T-cell (primary cell): ENCODE data around the gene IL1RAP. TPM values are rescaled to one million over a fixed set of nuclear protein-coding genes. Genes with fewer than 3 reads are reported as not detected.

Experiments
- ATAC-seq, 4 experiments: fragments of 200-7000 bp in 3 of 4; fragments of 150-1000 bp in 1 of 4; cut with Tn5 transposase; replicated peaks in 1 of 4; 1 replicate in 3 of 4; 2 replicates in 1 of 4; pipeline ENCODE4 v1.10.0; 2021; ENCODE audit warnings: moderate library complexity in 3 of 4, mild to moderate bottlenecking in 2 of 4, moderate number of reproducible peaks in 1 of 4
- CTCF ChIA-PET, 2 donors: fragments of 300-600 bp; sonication (Branson Sonifier 250); formaldehyde crosslinking; loops; one replicate each; lab custom pipeline; 2022; ENCODE audit warnings: antibody characterized with exemption in 2 of 2; lab: Charles Lee
- POLR2A ChIA-PET, 2 donors: fragments of 300-600 bp; sonication (Branson Sonifier 250); formaldehyde crosslinking; loops; one replicate each; lab custom pipeline; 2022; ENCODE audit warnings: antibody characterized with exemption in 2 of 2; lab: Charles Lee
- DNase-seq, 35 experiments: peaks; one replicate each; pipeline versions ENCODE4 v3.0.0 to v3.0.0-alpha.2; 2013 to 2023
- H3K27ac ChIP-seq: one replicate; pipeline ENCODE4 v1.5.1; 2013; ENCODE audit warnings: low read length
- H3K27me3 ChIP-seq, 2 experiments: replicated peaks in 1 of 2; 1 replicate in 1 of 2; 2 replicates in 1 of 2; pipeline versions ENCODE4 v1.6.1 to v1.7.0; 2013; ENCODE audit warnings: low read length in 1 of 2, mixed read lengths in 1 of 2; ENCODE audit not compliant: control insufficient read depth in 2 of 2, insufficient read depth in 2 of 2; ENCODE audit errors: extremely low read depth in 1 of 2
- H3K36me3 ChIP-seq, 2 donors: 1 replicate in 1 of 2; 2 replicates in 1 of 2; pipeline versions ENCODE4 v1.6.1 to v1.7.0; 2013; ENCODE audit warnings: low read length in 1 of 2; ENCODE audit not compliant: control insufficient read depth in 2 of 2, insufficient read depth in 1 of 2; ENCODE audit errors: extremely low read depth in 1 of 2
- H3K4me1 ChIP-seq, 2 experiments: 1 replicate in 1 of 2; 2 replicates in 1 of 2; pipeline versions ENCODE4 v1.6.1 to v1.7.0; 2013; ENCODE audit warnings: low read length in 2 of 2, mixed read lengths in 1 of 2; ENCODE audit not compliant: insufficient read depth in 2 of 2, control insufficient read depth in 1 of 2; ENCODE audit errors: extremely low read depth in 1 of 2
- H3K4me3 ChIP-seq, 2 donors: 1 replicate in 1 of 2; 2 replicates in 1 of 2; pipeline versions ENCODE4 v1.5.1 to v1.7.0; 2013; ENCODE audit warnings: mild to moderate bottlenecking in 2 of 2, low read length in 1 of 2, moderate library complexity in 1 of 2; ENCODE audit not compliant: control insufficient read depth in 1 of 2; ENCODE audit errors: extremely low read depth in 1 of 2
- H3K9me3 ChIP-seq: 2 replicates; pipeline ENCODE4 v1.7.0; 2013
- H3K27ac Mint-ChIP-seq, 2 donors: one replicate each; pipeline ENCODE4 v1.8.0; 2020 to 2021; ENCODE audit warnings: mild to moderate bottlenecking in 2 of 2, mixed read lengths in 2 of 2
- H3K27me3 Mint-ChIP-seq, 2 donors: one replicate each; pipeline ENCODE4 v1.8.0; 2021 to 2022; ENCODE audit warnings: mixed read lengths in 2 of 2
- H3K36me3 Mint-ChIP-seq: one replicate; pipeline ENCODE4 v1.8.0; 2021; ENCODE audit warnings: mixed read lengths
- H3K4me1 Mint-ChIP-seq, 3 donors: one replicate each; pipeline ENCODE4 v1.8.0; 2020 to 2022; ENCODE audit warnings: mixed read lengths in 3 of 3, mild to moderate bottlenecking in 1 of 3
- H3K4me3 Mint-ChIP-seq, 3 donors: one replicate each; pipeline ENCODE4 v1.8.0; 2020 to 2022; ENCODE audit warnings: mild to moderate bottlenecking in 3 of 3, mixed read lengths in 3 of 3, moderate library complexity in 3 of 3
- H3K9me3 Mint-ChIP-seq, 3 donors: one replicate each; pipeline ENCODE4 v1.8.0; 2020 to 2022; ENCODE audit warnings: mixed read lengths in 3 of 3
- WGBS: methylation state at CpG from one replicate; pipeline ENCODE4 v1.1.5; 2013; ENCODE audit warnings: missing lambda C conversion rate; ENCODE audit not compliant: insufficient coverage; 5-methylcytosine and 5-hydroxymethylcytosine counted together
- total RNA-seq, 35 experiments: library from RNA in 6 of 35; stranded (reverse) in 6 of 35; fragments of 120-200 nt in 1 of 35; gene quantifications; one replicate each; pipeline versions ENCODE4 v1.2.1 to v1.2.4 and lab custom pipeline; 2013 to 2026

IL1RAP gene
- total RNA-seq, 5 donors from 2014 or later (not counting 1 experiment from before 2014, with no cell fraction given), result 8.6 to 14.5 (median 9.9) TPM

DNA sequence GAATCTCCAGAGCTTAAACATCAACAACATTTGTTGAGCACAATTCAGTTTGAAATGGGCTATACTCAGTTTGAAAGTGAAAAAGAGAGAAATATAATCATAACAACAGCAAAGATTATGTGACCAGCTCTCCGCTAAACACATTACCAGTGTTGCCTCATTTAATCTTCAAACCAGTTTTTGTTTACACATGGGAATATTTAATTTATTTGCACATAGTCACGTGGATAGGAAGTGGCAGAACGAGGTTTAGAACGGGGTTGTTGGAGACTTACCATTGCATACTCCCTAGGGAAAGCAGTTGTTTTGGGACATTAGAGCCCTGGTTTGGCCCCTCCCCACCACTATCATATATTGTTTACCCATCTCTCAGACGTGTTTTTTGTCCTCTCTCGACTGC is 77.2 kb downstream of the IL1RAP start:
- H3K9me3 Mint-ChIP-seq, result peaks cover 0 to 5% (median 0%) of the 10 kb centered on the region in 3 donors
- Histone ChIP-seq H3K36me3 (no peaks in the 10 kb centered on the region), H3K27ac (no peak overlapping the region), H3K27me3 (no peaks in the 10 kb centered on the region), H3K4me3 (no peak overlapping the region), H3K4me1 (no peaks in the 10 kb centered on the region), H3K9me3 (no peaks in the 10 kb centered on the region)
- no peak overlapping the region for H3K4me3 Mint-ChIP-seq
- peaks cover 16 to 24% (median 17%) of the 10 kb centered on the region in 3 donors for H3K4me1 Mint-ChIP-seq
- ATAC-seq (no peak), DNase-seq (no peak)
- WGBS, result no CpG with 5 or more reads among the region's 6 CpGs
- ChIA-PET POLR2A (no interaction called here), CTCF (no interaction called here)
- peaks cover 20% of the 10 kb centered on the region for H3K36me3 Mint-ChIP-seq
- no peaks in the 10 kb centered on the region for H3K27me3 Mint-ChIP-seq
- H3K27ac Mint-ChIP-seq, result no peak overlapping the region

DNA sequence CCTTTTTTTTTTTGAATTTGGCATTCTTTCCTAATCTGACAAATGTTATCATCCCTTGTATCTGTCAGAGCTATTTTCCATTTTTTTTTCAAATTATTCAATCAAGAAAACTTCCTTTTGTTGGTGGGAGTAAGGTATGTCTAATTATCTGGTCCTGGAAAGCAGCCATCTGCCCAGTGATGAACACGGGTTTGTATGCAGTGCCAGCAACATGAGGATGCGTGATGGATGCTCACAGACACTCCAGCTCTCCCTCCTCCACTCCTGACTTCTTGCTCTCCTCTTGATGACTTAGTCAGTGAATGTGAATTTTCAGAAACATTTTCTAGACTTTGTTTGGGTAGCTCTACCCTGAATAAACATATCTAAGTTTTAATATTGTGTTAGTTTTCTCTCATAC is 79.2 kb downstream of the IL1RAP start:
- no peaks in the 10 kb centered on the region for H3K9me3 ChIP-seq
- no peak for ATAC-seq
- H3K4me1 ChIP-seq, result no peaks in the 10 kb centered on the region
- CTCF ChIA-PET, result no interaction called here
- no peak overlapping the region for H3K27ac ChIP-seq
- H3K4me3 Mint-ChIP-seq, result no peak overlapping the region
- DNase-seq, result no peak
- WGBS, result no CpG with 5 or more reads among the region's 2 CpGs
- H3K4me1 Mint-ChIP-seq, result peaks cover 0 to 10% (median 5%) of the 10 kb centered on the region in 3 donors
- H3K27ac Mint-ChIP-seq, result no peak overlapping the region
- no peaks in the 10 kb centered on the region for H3K27me3 ChIP-seq
- H3K36me3 Mint-ChIP-seq, result peaks cover 25% of the 10 kb centered on the region
- POLR2A ChIA-PET, result no interaction called here
- H3K4me3 ChIP-seq, result no peak overlapping the region
- no peaks in the 10 kb centered on the region for H3K36me3 ChIP-seq
- H3K9me3 Mint-ChIP-seq, result peaks cover 0 to 5% (median 2%) of the 10 kb centered on the region in 3 donors
- H3K27me3 Mint-ChIP-seq, result no peaks in the 10 kb centered on the region

DNA sequence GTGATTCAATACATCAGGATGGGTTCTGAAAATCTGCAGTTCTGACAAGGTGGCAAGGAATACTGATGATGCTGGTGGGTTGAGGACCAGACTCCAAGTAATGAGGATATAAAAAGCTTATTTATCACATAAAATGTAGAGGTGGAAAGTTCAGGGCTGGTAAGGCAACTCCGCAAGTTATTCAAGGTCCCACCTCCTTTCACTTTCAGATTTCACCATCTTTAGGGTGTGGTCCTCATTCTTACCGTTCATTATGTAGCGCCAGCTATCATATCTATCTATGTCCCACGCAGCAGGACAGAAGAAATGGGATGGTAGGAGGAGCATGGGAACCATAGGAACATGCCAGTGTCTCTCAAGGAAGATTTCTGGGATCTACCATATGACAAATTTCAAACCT is 80.3 kb downstream of the IL1RAP start:
- peaks cover 24% of the 10 kb centered on the region for H3K36me3 Mint-ChIP-seq
- no peak overlapping the region for H3K27ac Mint-ChIP-seq
- Histone ChIP-seq H3K27ac (no peak overlapping the region), H3K27me3 (no peaks in the 10 kb centered on the region), H3K9me3 (no peaks in the 10 kb centered on the region), H3K4me1 (no peaks in the 10 kb centered on the region), H3K4me3 (no peak overlapping the region), H3K36me3 (no peaks in the 10 kb centered on the region)
- H3K9me3 Mint-ChIP-seq, result peaks cover 0 to 5% (median 2%) of the 10 kb centered on the region in 3 donors
- H3K4me1 Mint-ChIP-seq, result peaks cover 0 to 10% (median 5%) of the 10 kb centered on the region in 3 donors
- ChIA-PET CTCF (no interaction called here), POLR2A (no interaction called here)
- DNase-seq (no peak), ATAC-seq (no peak)
- WGBS, result no CpG with 5 or more reads among the region's 4 CpGs
- no peaks in the 10 kb centered on the region for H3K27me3 Mint-ChIP-seq
- H3K4me3 Mint-ChIP-seq, result no peak overlapping the region

DNA sequence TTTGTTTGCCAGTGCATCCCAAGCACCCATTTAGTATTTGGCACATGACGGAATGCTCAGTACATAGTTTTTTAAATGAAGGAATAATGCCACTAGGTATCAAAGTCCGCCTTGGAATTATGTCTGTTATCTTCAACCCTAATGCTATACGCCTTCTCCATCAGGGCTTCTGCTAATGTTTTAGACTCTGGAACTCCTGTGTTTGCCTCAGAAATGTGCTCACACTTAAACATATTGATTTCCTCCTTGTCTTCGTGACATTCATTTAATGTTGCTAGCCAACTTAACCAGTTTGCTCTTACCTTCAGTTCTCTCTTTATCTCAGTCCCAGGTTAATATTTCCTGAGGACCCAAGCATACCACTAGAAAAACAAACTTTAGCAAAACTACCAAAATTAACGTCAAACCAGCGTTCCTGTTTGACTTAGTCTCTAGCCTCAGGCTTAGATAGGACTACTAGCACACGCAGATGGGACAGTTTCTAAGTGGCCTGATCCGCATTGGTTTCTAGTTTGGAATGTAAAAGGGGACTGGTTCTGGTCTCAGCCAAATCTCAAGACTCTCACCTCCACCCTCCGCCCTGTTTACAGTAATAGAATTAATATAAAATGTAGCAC is 81.4 kb downstream of the IL1RAP start:
- POLR2A ChIA-PET, result no interaction called here
- 100% methylated on average over 2 of the region's 9 CpGs for WGBS

DNA sequence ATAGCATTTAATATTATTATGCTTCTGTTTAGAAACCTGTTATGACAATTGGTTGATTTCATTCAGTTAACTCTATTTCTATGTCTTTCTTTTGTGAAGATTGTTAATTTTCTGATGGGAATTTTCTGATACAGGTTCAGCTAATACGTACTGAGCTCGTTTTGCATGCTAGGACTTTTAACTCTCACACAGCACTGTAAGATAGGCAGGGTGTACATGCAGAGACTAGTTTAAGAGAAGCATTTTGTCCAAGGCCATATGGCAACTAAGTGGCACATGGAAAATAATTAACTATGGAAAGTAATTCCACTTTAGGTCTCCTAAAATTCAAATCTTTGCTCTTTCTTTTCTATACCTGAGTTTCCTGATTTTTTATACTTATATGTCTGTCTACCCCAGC is 81.9 kb downstream of the IL1RAP start:
- peaks cover 0 to 10% (median 5%) of the 10 kb centered on the region in 3 donors for H3K4me1 Mint-ChIP-seq
- Histone ChIP-seq H3K4me1 (no peaks in the 10 kb centered on the region), H3K9me3 (no peaks in the 10 kb centered on the region), H3K4me3 (no peak overlapping the region), H3K36me3 (no peaks in the 10 kb centered on the region), H3K27me3 (no peaks in the 10 kb centered on the region), H3K27ac (no peak overlapping the region)
- H3K9me3 Mint-ChIP-seq, result peaks cover 0 to 5% (median 2%) of the 10 kb centered on the region in 3 donors
- ATAC-seq (no peak), DNase-seq (no peak)
- H3K27ac Mint-ChIP-seq, result no peak overlapping the region
- H3K4me3 Mint-ChIP-seq, result no peak overlapping the region
- no CpG with 5 or more reads among the region's 2 CpGs for WGBS
- ChIA-PET CTCF (no interaction called here), POLR2A (no interaction called here)
- peaks cover 26% of the 10 kb centered on the region for H3K36me3 Mint-ChIP-seq
- H3K27me3 Mint-ChIP-seq, result no peaks in the 10 kb centered on the region

More for the DNA sequence above, 81.4 kb downstream of the IL1RAP start:
- Histone ChIP-seq H3K36me3 (no peaks in the 10 kb centered on the region), H3K27me3 (no peaks in the 10 kb centered on the region), H3K9me3 (no peaks in the 10 kb centered on the region), H3K4me1 (no peaks in the 10 kb centered on the region), H3K27ac (no peak overlapping the region), H3K4me3 (no peak overlapping the region)
- peaks cover 0 to 10% (median 5%) of the 10 kb centered on the region in 3 donors for H3K4me1 Mint-ChIP-seq
- CTCF ChIA-PET, result no interaction called here
- peaks cover 25% of the 10 kb centered on the region for H3K36me3 Mint-ChIP-seq
- H3K27ac Mint-ChIP-seq, result no peak overlapping the region
- no peak overlapping the region for H3K4me3 Mint-ChIP-seq
- no peaks in the 10 kb centered on the region for H3K27me3 Mint-ChIP-seq
- DNase-seq (no peak), ATAC-seq (no peak)
- peaks cover 0 to 5% (median 2%) of the 10 kb centered on the region in 3 donors for H3K9me3 Mint-ChIP-seq

DNA sequence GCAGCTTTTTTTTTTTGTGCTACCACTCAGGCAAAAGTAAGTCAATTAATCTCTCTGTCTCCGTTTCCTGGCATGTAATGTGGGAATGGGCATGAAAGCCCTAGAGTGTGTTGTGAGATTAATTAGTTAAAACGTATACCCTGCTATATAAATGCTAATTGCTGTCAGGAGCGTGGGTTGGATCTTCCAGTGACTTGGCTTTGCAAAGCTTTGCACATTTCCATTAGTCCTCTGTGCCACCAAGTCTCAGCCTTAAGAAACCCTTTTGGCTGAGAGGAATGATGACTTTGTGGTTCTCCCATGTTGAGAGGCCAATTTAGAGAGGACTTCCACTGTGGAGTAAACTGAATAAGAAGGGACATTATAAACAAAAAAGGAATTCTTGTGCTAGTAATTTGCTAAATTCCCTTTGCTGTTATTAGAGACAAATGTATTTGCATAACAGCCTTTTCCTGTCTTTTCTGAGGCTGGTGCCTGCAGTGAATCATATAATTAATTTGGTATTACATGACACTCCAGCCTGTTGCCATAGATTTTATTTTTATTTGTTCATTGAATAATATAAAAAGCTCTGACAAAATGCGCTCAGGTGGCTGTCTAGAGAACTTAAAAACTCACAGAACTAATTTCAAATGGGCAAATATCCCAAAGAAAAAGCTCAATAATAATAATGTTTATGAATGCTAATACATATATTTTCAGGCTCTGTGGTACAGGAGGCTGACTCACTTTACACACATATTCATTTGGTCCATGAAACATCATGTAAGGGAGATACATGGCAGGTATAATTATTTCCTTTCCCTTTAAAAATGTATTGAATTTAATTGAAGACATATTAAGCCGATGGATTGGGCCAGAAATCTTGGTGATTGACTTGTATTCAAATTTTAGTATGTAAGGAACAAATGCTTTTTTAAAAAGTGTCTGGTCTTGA is 82.7 kb downstream of the IL1RAP start:
- CTCF ChIA-PET, result no interaction called here
- Histone ChIP-seq H3K27ac (no peak overlapping the region), H3K9me3 (no peaks in the 10 kb centered on the region), H3K4me1 (no peaks in the 10 kb centered on the region), H3K36me3 (no peaks in the 10 kb centered on the region), H3K4me3 (no peak overlapping the region), H3K27me3 (no peaks in the 10 kb centered on the region)
- no peaks in the 10 kb centered on the region for H3K27me3 Mint-ChIP-seq
- peaks cover 26% of the 10 kb centered on the region for H3K36me3 Mint-ChIP-seq
- H3K27ac Mint-ChIP-seq, result no peak overlapping the region
- no peak overlapping the region for H3K4me3 Mint-ChIP-seq
- peaks cover 0 to 5% (median 2%) of the 10 kb centered on the region in 3 donors for H3K9me3 Mint-ChIP-seq
- H3K4me1 Mint-ChIP-seq, result peaks cover 0 to 10% (median 5%) of the 10 kb centered on the region in 3 donors
- POLR2A ChIA-PET, result no interaction called here
- DNase-seq, result no peak
- no peak for ATAC-seq
- no CpG with 5 or more reads among the region's 5 CpGs for WGBS
